Thyroid gland (tissue), 4 donors: ENCODE measurements around the gene TOLLIP. TPM values are rescaled to one million over a fixed set of nuclear protein-coding genes. Genes with fewer than 3 reads are reported as not detected.

Source experiments
- DNase-seq, 2 donors: peaks; one replicate each; pipeline ENCODE4 v3.0.0-alpha.2; 2019
- H3K27ac ChIP-seq, 3 donors: fragments of 200-600 bp; sonication (generic); 1 replicate in 2 of 3; 2 replicates in 1 of 3; pipeline ENCODE4 v1.5.1; 2016 to 2019; ENCODE audit warnings: mild to moderate bottlenecking in 1 of 3, moderate library complexity in 1 of 3
- H3K27me3 ChIP-seq: fragments of 200-600 bp; sonication (generic); one replicate; pipeline ENCODE4 v1.5.1; 2019
- H3K36me3 ChIP-seq, 2 donors: fragments of 200-600 bp; sonication (generic); one replicate each; pipeline ENCODE4 v1.5.1; 2016 to 2019
- H3K4me1 ChIP-seq, 2 donors: fragments of 200-600 bp; sonication (generic); one replicate each; pipeline ENCODE4 v1.5.1; 2017 to 2019
- H3K4me3 ChIP-seq, 3 donors: fragments of 200-600 bp; sonication (generic); replicated peaks in 1 of 3; 1 replicate in 2 of 3; 2 replicates in 1 of 3; pipeline ENCODE4 v1.5.1; 2016; ENCODE audit warnings: mild to moderate bottlenecking in 1 of 3
- H3K9me3 ChIP-seq: fragments of 200-600 bp; sonication (generic); one replicate; pipeline ENCODE4 v1.5.1; 2017
- POLR2A ChIP-seq, 2 donors: fragments of 450-650 bp; IDR thresholded peaks; one replicate each; pipeline ENCODE4 v1.6.1; 2017; ENCODE audit warnings: antibody characterized with exemption in 2 of 2, mild to moderate bottlenecking in 2 of 2, moderate library complexity in 1 of 2
- WGBS, 2 donors: methylation state at CpG; one replicate each; pipeline ENCODE4 v1.1.5; 2017; 5-methylcytosine and 5-hydroxymethylcytosine counted together
- intact Hi-C: fragments of 100-400 bp; cut with DNase I; formaldehyde crosslinking; loops from one replicate; pipeline ENCODE4 v1.15.1; 2023
- total RNA-seq, 4 donors: library from RNA; depleted of rRNA; stranded (reverse); fragments of >200 nt; gene quantifications; one replicate each; pipeline ENCODE4 v1.2.3, GENCODE V29; 2016
- TF ChIP-seq, protein P1 (sequence below), 6 experiments: fragments of 200-600 bp in 3 of 6; fragments of 450-650 bp in 3 of 6; sonication (generic) in 3 of 6; IDR thresholded peaks; one replicate each; pipeline ENCODE4 v1.5.1; 2016 to 2019; ENCODE audit warnings: antibody characterized with exemption in 6 of 6, mild to moderate bottlenecking in 2 of 6, inconsistent platforms in 1 of 6, moderate library complexity in 1 of 6

TOLLIP gene
- total RNA-seq, 4 donors from 2014 or later, result 37.1 to 74.4 (median 65.7) TPM

- no peak for DNase-seq
- no peak overlapping the region for H3K27ac ChIP-seq
Measured at GRCh38 chr11:1338201-1339065, 29.0 kb upstream of the TOLLIP start.

DNA sequence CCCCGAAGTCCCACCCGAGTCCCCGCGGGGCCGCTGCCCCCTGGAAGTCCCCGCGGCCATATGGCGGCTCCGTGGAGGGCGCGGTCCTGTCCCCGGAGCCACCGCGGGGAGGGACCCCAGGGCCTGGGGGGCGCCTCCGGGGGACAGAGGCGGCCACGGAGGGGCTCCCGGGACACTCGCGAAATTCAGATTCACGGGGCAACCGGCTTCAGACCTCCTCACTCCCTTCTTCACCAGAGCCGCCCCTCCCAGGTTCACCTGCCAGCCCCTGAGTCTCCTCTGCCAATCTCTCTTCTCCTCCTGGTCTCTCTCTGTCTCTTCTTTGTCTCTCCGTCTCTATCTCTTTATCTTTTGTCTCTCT lies 28.2 kb upstream of the TOLLIP start:
- Histone ChIP-seq H3K36me3 (no peaks in the 10 kb centered on the region), H3K9me3 (no peaks in the 10 kb centered on the region), H3K4me3 (no peak overlapping the region), H3K4me1 (peaks cover 12 to 14% of the 10 kb centered on the region in 2 donors), H3K27me3 (no peaks in the 10 kb centered on the region), H3K27ac (no peak overlapping the region)
- no peak for DNase-seq
- WGBS, 2 donors, result 51 to 52% methylated on average over 14 to 20 of the region's 25 CpGs
- intact Hi-C loops, result no loop called here
- TF ChIP-seq, protein P1, sequence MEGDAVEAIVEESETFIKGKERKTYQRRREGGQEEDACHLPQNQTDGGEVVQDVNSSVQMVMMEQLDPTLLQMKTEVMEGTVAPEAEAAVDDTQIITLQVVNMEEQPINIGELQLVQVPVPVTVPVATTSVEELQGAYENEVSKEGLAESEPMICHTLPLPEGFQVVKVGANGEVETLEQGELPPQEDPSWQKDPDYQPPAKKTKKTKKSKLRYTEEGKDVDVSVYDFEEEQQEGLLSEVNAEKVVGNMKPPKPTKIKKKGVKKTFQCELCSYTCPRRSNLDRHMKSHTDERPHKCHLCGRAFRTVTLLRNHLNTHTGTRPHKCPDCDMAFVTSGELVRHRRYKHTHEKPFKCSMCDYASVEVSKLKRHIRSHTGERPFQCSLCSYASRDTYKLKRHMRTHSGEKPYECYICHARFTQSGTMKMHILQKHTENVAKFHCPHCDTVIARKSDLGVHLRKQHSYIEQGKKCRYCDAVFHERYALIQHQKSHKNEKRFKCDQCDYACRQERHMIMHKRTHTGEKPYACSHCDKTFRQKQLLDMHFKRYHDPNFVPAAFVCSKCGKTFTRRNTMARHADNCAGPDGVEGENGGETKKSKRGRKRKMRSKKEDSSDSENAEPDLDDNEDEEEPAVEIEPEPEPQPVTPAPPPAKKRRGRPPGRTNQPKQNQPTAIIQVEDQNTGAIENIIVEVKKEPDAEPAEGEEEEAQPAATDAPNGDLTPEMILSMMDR (IDR thresholded peaks at IDR 0.05), result no peak
- TF ChIP-seq POLR2A (IDR thresholded peaks at IDR 0.05), result no peak

More at GRCh38 chr11:1338201-1339065, 29.0 kb upstream of the TOLLIP start:
- no peaks in the 10 kb centered on the region for H3K36me3 ChIP-seq
- intact Hi-C loops, result no loop called here
- H3K4me3 ChIP-seq, result no peak overlapping the region
- H3K4me1 ChIP-seq, result peaks cover 12 to 14% of the 10 kb centered on the region in 2 donors
- no peak for TF ChIP-seq POLR2A (IDR thresholded peaks at IDR 0.05)
- TF ChIP-seq, protein P1 (IDR thresholded peaks at IDR 0.05), result no peak
- H3K9me3 ChIP-seq, result no peaks in the 10 kb centered on the region
- H3K27me3 ChIP-seq, result no peaks in the 10 kb centered on the region
- WGBS, 2 donors, result 66% methylated on average over 25 to 29 of the region's 33 CpGs

GRCh38 chr11:1336836-1337646 lies 27.6 kb upstream of the TOLLIP start:
- Histone ChIP-seq H3K4me1 (peaks cover 12 to 14% of the 10 kb centered on the region in 2 donors), H3K27me3 (no peaks in the 10 kb centered on the region), H3K36me3 (no peaks in the 10 kb centered on the region), H3K27ac (peak overlapping the region in 1 of 3 donors; percentile 27), H3K9me3 (no peaks in the 10 kb centered on the region), H3K4me3 (peak overlapping the region in 1 of 3 donors; percentile 24)
- peak; percentile 16 to 27 for DNase-seq
- TF ChIP-seq POLR2A (IDR thresholded peaks at IDR 0.05), result no peak
- TF ChIP-seq, protein P1 (IDR thresholded peaks at IDR 0.05), result no peak
- whole genome bisulfite sequencing, 2 donors, result 11 to 20% methylated on average over 9 to 29 of the region's 95 CpGs
- intact Hi-C loops, result no loop called here

GRCh38 chr11:1335811-1336761 lies 26.7 kb upstream of the TOLLIP start:
- TF ChIP-seq POLR2A (IDR thresholded peaks at IDR 0.05), result no peak
- TF ChIP-seq, protein P1 (IDR thresholded peaks at IDR 0.05), result no peak
- DNase-seq, result peak; percentile 62 to 64
- H3K4me1 ChIP-seq, result peaks cover 12 to 14% of the 10 kb centered on the region in 2 donors
- intact Hi-C loops, result no loop called here
- H3K27me3 ChIP-seq, result no peaks in the 10 kb centered on the region
- H3K9me3 ChIP-seq, result no peaks in the 10 kb centered on the region
- H3K27ac ChIP-seq, result peak overlapping the region in 1 of 3 donors; percentile 45
- no peaks in the 10 kb centered on the region for H3K36me3 ChIP-seq
- WGBS, 2 donors, result 4 to 8% methylated on average over 12 to 16 of the region's 66 CpGs
- peak overlapping the region in 1 of 3 donors; percentile 27 for H3K4me3 ChIP-seq
